H1 (cell line): ENCODE data around the gene IL1RAPL1. TPM values are rescaled to one million over a fixed set of nuclear protein-coding genes. Genes with fewer than 3 reads are reported as not detected.

ENCODE experiments used
- CTCF ChIA-PET: fragments of 300-600 bp; sonication (Branson Sonifier 250); formaldehyde crosslinking; loops from one replicate; lab custom pipeline; 2021; ENCODE audit not compliant: partially characterized antibody; lab: Charles Lee
- POLR2A ChIA-PET: fragments of 300-600 bp; sonication (Branson Sonifier 250); formaldehyde crosslinking; loops from one replicate; lab custom pipeline; 2021; ENCODE audit warnings: inconsistent platforms; ENCODE audit not compliant: partially characterized antibody; lab: Charles Lee
- DNase-seq, 2 experiments: peaks; one replicate each; pipeline versions ENCODE4 v3.0.0 to v3.0.0-alpha.2; 2010 to 2022; ENCODE audit warnings: low spot score in 2 of 2, low read depth in 1 of 2, mixed read lengths in 1 of 2
- FAIRE-seq: peaks from 2 replicates; lab custom pipeline; 2011; peaks lifted over from hg19 to GRCh38; lab: Jason Lieb, UNC
- H2AFZ ChIP-seq: 2 replicates; pipeline ENCODE4 v1.8.1; 2012; ENCODE audit warnings: low read length, inconsistent platforms
- H2AK5ac ChIP-seq: 2 replicates; pipeline ENCODE4 v1.6.1; 2013; ENCODE audit warnings: low read depth, low read length
- H2BK120ac ChIP-seq: replicated peaks from 2 replicates; pipeline ENCODE3; 2013; ENCODE audit warnings: low read depth, low read length, inconsistent platforms
- H2BK12ac ChIP-seq: 2 replicates; pipeline ENCODE4 v1.6.1; 2013; ENCODE audit warnings: low read depth, low read length
- H2BK15ac ChIP-seq: 2 replicates; pipeline ENCODE4 v1.6.1; 2013; ENCODE audit warnings: low read length
- H2BK20ac ChIP-seq: 2 replicates; pipeline ENCODE4 v1.6.1; 2013; ENCODE audit warnings: low read length
- H2BK5ac ChIP-seq: 2 replicates; pipeline ENCODE4 v1.6.1; 2013; ENCODE audit warnings: low read depth, low read length
- H3K14ac ChIP-seq: 2 replicates; pipeline ENCODE4 v1.6.1; 2013; ENCODE audit warnings: inconsistent platforms; ENCODE audit not compliant: insufficient read length
- H3K18ac ChIP-seq: 2 replicates; pipeline ENCODE4 v1.6.1; 2013; ENCODE audit warnings: low read length; ENCODE audit errors: extremely low read depth
- H3K23ac ChIP-seq: 2 replicates; pipeline ENCODE4 v1.6.1; 2013; ENCODE audit warnings: inconsistent platforms; ENCODE audit not compliant: insufficient read length
- H3K23me2 ChIP-seq: 2 replicates; pipeline ENCODE4 v1.6.1; 2013; ENCODE audit warnings: low read depth, low read length
- H3K27ac ChIP-seq: 2 replicates; pipeline ENCODE4 v1.6.1; 2011; ENCODE audit warnings: low read depth, low read length, inconsistent platforms
- H3K27me3 ChIP-seq, 4 experiments: replicated peaks in 1 of 4; 1 replicate in 1 of 4; 2 replicates in 3 of 4; pipeline versions ENCODE4 v1.6.1 to v1.8.1; 2011 to 2013; ENCODE audit warnings: low read length in 3 of 4, mild to moderate bottlenecking in 3 of 4, inconsistent platforms in 2 of 4, mixed read lengths in 2 of 4, moderate library complexity in 1 of 4; ENCODE audit not compliant: control insufficient read depth in 3 of 4, insufficient read depth in 3 of 4; ENCODE audit errors: extremely low read depth in 1 of 4
- H3K36me3 ChIP-seq, 4 experiments: 2 replicates each; pipeline versions ENCODE4 v1.6.1 to v1.8.1; 2011 to 2013; ENCODE audit warnings: mild to moderate bottlenecking in 4 of 4, low read length in 3 of 4, moderate library complexity in 2 of 4, control low read depth in 1 of 4, inconsistent platforms in 1 of 4; ENCODE audit not compliant: insufficient read depth in 4 of 4, control insufficient read depth in 2 of 4
- H3K4ac ChIP-seq: replicated peaks from 2 replicates; pipeline ENCODE3; 2013; ENCODE audit warnings: low read length, low read depth, mixed read lengths, inconsistent platforms; ENCODE audit not compliant: insufficient read length
- H3K4me1 ChIP-seq, 4 experiments: replicated peaks in 1 of 4; 1 replicate in 1 of 4; 2 replicates in 3 of 4; pipeline versions ENCODE4 v1.6.1 to v1.8.1; 2011 to 2013; ENCODE audit warnings: low read length in 3 of 4, inconsistent platforms in 2 of 4, mixed read lengths in 1 of 4; ENCODE audit not compliant: insufficient read depth in 4 of 4, control insufficient read depth in 3 of 4
- H3K4me2 ChIP-seq, 2 experiments: 2 replicates each; pipeline versions ENCODE4 v1.6.1 to v1.8.1; 2011 to 2013; ENCODE audit warnings: low read depth in 2 of 2, low read length in 2 of 2, control low read depth in 1 of 2, inconsistent platforms in 1 of 2, mild to moderate bottlenecking in 1 of 2; ENCODE audit not compliant: insufficient read depth in 1 of 2
- H3K4me3 ChIP-seq, 4 experiments: fragments of 200-600, 300-600 bp in 1 of 4; sonication (generic), shearing (Covaris generic), sonication (Bioruptor Twin) in 1 of 4; 2 replicates each; pipeline versions ENCODE4 v1.5.1 to v1.8.1; 2011 to 2016; ENCODE audit warnings: low read length in 4 of 4, low read depth in 3 of 4, control low read depth in 2 of 4, inconsistent platforms in 2 of 4, mild to moderate bottlenecking in 2 of 4, mixed read lengths in 1 of 4, moderate library complexity in 1 of 4; ENCODE audit not compliant: insufficient read depth in 2 of 4; ENCODE audit errors: extremely low read depth in 1 of 4
- H3K56ac ChIP-seq: replicated peaks from 2 replicates; pipeline ENCODE3; 2013; ENCODE audit warnings: low read depth, mild to moderate bottlenecking, mixed read lengths, low read length, inconsistent platforms; ENCODE audit not compliant: insufficient read length
- H3K79me1 ChIP-seq: 2 replicates; pipeline ENCODE4 v1.6.1; 2013; ENCODE audit warnings: low read depth, low read length, control low read depth
- H3K79me2 ChIP-seq, 2 experiments: 2 replicates each; pipeline versions ENCODE4 v1.6.1 to v1.8.1; 2012 to 2013; ENCODE audit warnings: low read length in 2 of 2, mild to moderate bottlenecking in 2 of 2, inconsistent platforms in 1 of 2; ENCODE audit not compliant: insufficient read depth in 2 of 2, control insufficient read depth in 1 of 2
- H3K9ac ChIP-seq, 4 experiments: replicated peaks in 1 of 4; 1 replicate in 1 of 4; 2 replicates in 3 of 4; pipeline versions ENCODE4 v1.6.1 to v1.8.1; 2011 to 2013; ENCODE audit warnings: low read depth in 3 of 4, low read length in 3 of 4, control low read depth in 2 of 4, mild to moderate bottlenecking in 2 of 4, moderate library complexity in 2 of 4, inconsistent platforms in 1 of 4; ENCODE audit errors: extremely low read depth in 1 of 4
- H3K9me3 ChIP-seq, 2 experiments: 2 replicates each; pipeline versions ENCODE4 v1.6.1 to v1.8.1; 2012 to 2013; ENCODE audit warnings: mild to moderate bottlenecking in 2 of 2, moderate library complexity in 2 of 2, control low read depth in 1 of 2, inconsistent platforms in 1 of 2, low read depth in 1 of 2, low read length in 1 of 2, mixed read lengths in 1 of 2; ENCODE audit not compliant: insufficient read depth in 2 of 2
- H4K20me1 ChIP-seq, 2 experiments: replicated peaks in 1 of 2; 2 replicates each; pipeline versions ENCODE3 to v1.8.1; 2011 to 2013; ENCODE audit warnings: inconsistent platforms in 2 of 2, low read length in 2 of 2, mild to moderate bottlenecking in 1 of 2; ENCODE audit not compliant: insufficient read depth in 2 of 2, control insufficient read depth in 1 of 2
- H4K5ac ChIP-seq: 2 replicates; pipeline ENCODE4 v1.6.1; 2013; ENCODE audit warnings: low read length, low read depth, mixed read lengths, inconsistent platforms; ENCODE audit not compliant: insufficient read length
- H4K8ac ChIP-seq: 2 replicates; pipeline ENCODE4 v1.8.0; 2013; ENCODE audit warnings: mild to moderate bottlenecking, moderate library complexity, low read length, inconsistent platforms; ENCODE audit not compliant: insufficient read depth; ENCODE audit errors: extremely low read depth
- H4K91ac ChIP-seq: replicated peaks from 2 replicates; pipeline ENCODE3; 2013; ENCODE audit warnings: low read length, mixed read lengths, inconsistent platforms; ENCODE audit not compliant: insufficient read length
- BACH1 ChIP-seq: IDR thresholded peaks from 2 replicates; pipeline ENCODE4 v1.6.1; 2012; ENCODE audit warnings: low read length, improper control_type of control experiment
- BRCA1 ChIP-seq: IDR thresholded peaks from 2 replicates; pipeline ENCODE4 v1.6.1; 2012; ENCODE audit warnings: low read depth, low read length, improper control_type of control experiment
- CEBPB ChIP-seq: IDR thresholded peaks from 2 replicates; pipeline ENCODE4 v1.6.1; 2012; ENCODE audit warnings: low read depth, low read length
- CHD1 ChIP-seq: IDR thresholded peaks from 2 replicates; pipeline ENCODE4 v1.6.1; 2012; ENCODE audit warnings: low read depth, low read length, improper control_type of control experiment
- NRF1 ChIP-seq: IDR thresholded peaks from 2 replicates; pipeline ENCODE4 v1.6.1; 2011; ENCODE audit warnings: mild to moderate bottlenecking, low read depth, low read length, improper control_type of control experiment
- TCF12 ChIP-seq: IDR thresholded peaks from 2 replicates; pipeline ENCODE4 v1.6.1; 2011; ENCODE audit warnings: low read depth, mild to moderate bottlenecking, low read length
- TEAD4 ChIP-seq: IDR thresholded peaks from 2 replicates; pipeline ENCODE4 v1.6.1; 2012; ENCODE audit warnings: low read depth, low read length, inconsistent platforms, mixed read lengths
- YY1 ChIP-seq: IDR thresholded peaks from 2 replicates; pipeline ENCODE4 v1.6.1; 2011; ENCODE audit warnings: low read depth, mild to moderate bottlenecking, low read length
- WGBS, 2 experiments: shearing (Covaris generic) in 1 of 2; methylation state at CpG; one replicate each; pipeline versions ENCODE4 v1.1.6 to v1.1.7; 2013 to 2015; ENCODE audit warnings: low lambda C conversion rate in 2 of 2, mixed read lengths in 2 of 2, inconsistent platforms in 1 of 2, low coverage in 1 of 2, missing lambda C conversion rate in 1 of 2; ENCODE audit not compliant: insufficient replicate concordance in 2 of 2, insufficient coverage in 1 of 2, insufficient read length in 1 of 2; ENCODE audit errors: extremely low coverage in 1 of 2, missing lambda C conversion rate in 1 of 2; 5-methylcytosine and 5-hydroxymethylcytosine counted together
- polyA plus RNA-seq, 7 experiments: library from polyadenylated mRNA; depleted of rRNA in 3 of 7; stranded (reverse) in 5 of 7; unstranded in 2 of 7; fragments of >200 nt in 5 of 7; fragments of 200-250 nt in 2 of 7; gene quantifications; 1 replicate in 5 of 7; 2 replicates in 1 of 7; 4 replicates in 1 of 7; pipeline versions ENCODE4 v1.2.1 to v1.2.3, GENCODE V29; 2011 to 2013; ENCODE audit warnings: missing spikeins in 2 of 7, mixed read lengths in 2 of 7
- total RNA-seq: library from RNA; stranded (reverse); fragmentation: NEBNext Ultra II Directional; extraction: Animal tissue kit (Norgen Biotek cat#: 25700); gene quantifications from 2 replicates; pipeline ENCODE4 v1.2.1, GENCODE V29; 2021
- TF ChIP-seq, protein P1 (sequence below): IDR thresholded peaks from 2 replicates; pipeline ENCODE4 v1.6.1; 2011; ENCODE audit warnings: low read depth, mild to moderate bottlenecking, low read length; ENCODE audit not compliant: insufficient read depth

Gene IL1RAPL1
- total and polyA plus RNA-seq, 2 of the 8 experiments (the other 6 are each of a cell fraction or from before 2014, with no cell fraction given): 0.11 to 0.35 TPM

DNA sequence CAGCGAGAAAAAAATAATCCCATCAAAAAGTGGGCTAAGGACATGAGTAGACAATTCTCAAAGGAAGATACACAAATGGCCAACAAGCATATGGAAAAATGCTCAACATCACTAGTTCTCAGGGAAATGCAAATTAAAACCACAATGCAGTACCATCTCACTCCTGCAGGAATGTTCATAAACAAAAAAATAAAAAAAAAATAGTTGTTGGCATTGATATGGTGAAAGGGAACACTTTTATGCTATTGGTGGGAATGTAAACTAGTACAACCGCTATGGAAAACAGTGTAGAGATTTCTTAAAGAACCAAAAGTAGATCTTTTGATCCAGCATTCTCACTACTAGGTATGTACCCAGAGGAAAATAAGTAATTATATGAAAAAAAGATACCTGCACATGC lies 1119.8 kb downstream of the IL1RAPL1 start:
- Histone ChIP-seq H4K5ac (no peak overlapping the region), H4K8ac (no peak overlapping the region), H3K23me2 (no peaks in the 10 kb centered on the region), H3K18ac (no peak overlapping the region), H2BK120ac (no peak overlapping the region), H4K91ac (no peak overlapping the region), H3K4me2 (no peak overlapping the region), H3K9ac (no peak overlapping the region), H4K20me1 (no peaks in the 10 kb centered on the region), H3K56ac (no peak overlapping the region), H2BK20ac (no peak overlapping the region), H2AFZ (no peak overlapping the region), H3K14ac (no peak overlapping the region), H3K9me3 (no peaks in the 10 kb centered on the region), H2AK5ac (no peak overlapping the region), H3K4me3 (no peak overlapping the region), H3K23ac (no peak overlapping the region), H3K79me2 (no peaks in the 10 kb centered on the region), H2BK15ac (no peak overlapping the region), H3K4ac (no peak overlapping the region), H2BK5ac (no peak overlapping the region), H3K4me1 (no peaks in the 10 kb centered on the region), H2BK12ac (no peak overlapping the region), H3K79me1 (no peaks in the 10 kb centered on the region), H3K27ac (no peak overlapping the region), H3K27me3 (no peaks in the 10 kb centered on the region), H3K36me3 (no peaks in the 10 kb centered on the region)
- ChIA-PET POLR2A (no interaction called here), CTCF (interaction anchor here (1.3 kb wide), 1 partner anchor 354 kb away, joined by 3 read pairs; no protein-coding TSS in a partner anchor)
- DNase-seq (no peak), FAIRE-seq (no peak)
- TF ChIP-seq NRF1 (no peak), TCF12 (no peak), BACH1 (no peak), BRCA1 (no peak), CHD1 (no peak), YY1 (no peak), TEAD4 (no peak), CEBPB (no peak)
- TF ChIP-seq, protein P1, sequence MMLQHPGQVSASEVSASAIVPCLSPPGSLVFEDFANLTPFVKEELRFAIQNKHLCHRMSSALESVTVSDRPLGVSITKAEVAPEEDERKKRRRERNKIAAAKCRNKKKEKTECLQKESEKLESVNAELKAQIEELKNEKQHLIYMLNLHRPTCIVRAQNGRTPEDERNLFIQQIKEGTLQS: no peak
- WGBS, 2 experiments: 100% methylated on average over 2 of the region's 2 CpGs; no CpG with 5 or more reads in 1 of the 2 experiments
